ENCODE data around the gene MVD.

DNA sequence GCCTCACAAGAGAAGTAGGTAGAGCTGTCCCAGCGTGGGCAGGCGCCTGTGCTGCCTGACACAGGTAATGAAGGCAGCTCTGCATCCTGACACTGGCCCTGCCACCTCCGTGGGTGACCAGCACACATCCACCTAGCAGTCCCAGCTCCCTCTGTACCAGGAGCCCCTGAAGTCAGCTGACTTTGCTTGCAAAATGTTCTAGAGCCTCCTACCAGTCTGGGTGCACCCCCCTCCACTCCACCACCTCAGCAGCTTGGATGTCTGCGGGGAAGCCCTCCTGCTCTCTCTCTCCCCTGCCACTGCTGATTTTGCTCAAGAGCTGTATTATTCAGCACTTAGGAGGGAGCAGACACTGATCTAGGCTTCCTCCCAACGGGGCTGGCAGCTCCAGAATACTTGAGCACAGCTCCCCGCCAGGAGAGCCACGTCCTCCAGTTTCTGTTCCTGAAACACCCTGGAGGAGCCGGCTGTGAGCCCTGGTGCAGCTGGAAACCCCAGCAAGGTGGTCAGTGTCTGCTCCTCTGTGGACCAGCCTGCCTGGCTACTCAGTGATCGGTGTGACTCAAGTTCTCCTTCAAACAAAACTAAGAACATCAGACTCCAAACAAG lies 42.3 kb upstream of the MVD start:
- TF ChIP-seq CTCF (IDR thresholded peaks at IDR 0.05) (no peak), POLR2A (IDR thresholded peaks at IDR 0.05) (no peak)

Data from right lobe of liver (tissue), 4 donors.